ENCODE data around the gene ZCCHC8.
"Not testable (repeated sequence)": the region's sequence is repeated elsewhere in the genome, so short reads cannot be mapped to it uniquely, and the experiment has no call there.

DNA sequence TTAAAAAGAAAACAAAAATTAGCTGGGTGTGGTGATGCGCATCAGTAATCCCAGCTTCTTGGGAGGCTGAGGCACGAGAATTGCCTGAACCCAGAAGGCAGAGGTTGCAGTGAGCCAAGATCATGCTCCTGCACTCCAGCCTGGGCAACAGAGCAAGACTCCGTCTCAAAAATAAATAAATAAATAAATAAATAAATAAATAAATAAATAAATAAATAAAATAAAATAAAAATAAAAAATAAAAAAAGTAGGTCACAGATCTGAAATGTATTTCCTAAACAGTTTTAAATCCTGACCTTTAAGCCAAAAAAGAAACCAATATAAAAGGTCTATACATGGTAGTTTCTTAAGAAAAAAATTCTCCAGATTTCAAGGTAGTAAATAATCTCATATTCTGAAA, 12.3 kb upstream of the ZCCHC8 start:
- TF ChIP-seq, protein P1, sequence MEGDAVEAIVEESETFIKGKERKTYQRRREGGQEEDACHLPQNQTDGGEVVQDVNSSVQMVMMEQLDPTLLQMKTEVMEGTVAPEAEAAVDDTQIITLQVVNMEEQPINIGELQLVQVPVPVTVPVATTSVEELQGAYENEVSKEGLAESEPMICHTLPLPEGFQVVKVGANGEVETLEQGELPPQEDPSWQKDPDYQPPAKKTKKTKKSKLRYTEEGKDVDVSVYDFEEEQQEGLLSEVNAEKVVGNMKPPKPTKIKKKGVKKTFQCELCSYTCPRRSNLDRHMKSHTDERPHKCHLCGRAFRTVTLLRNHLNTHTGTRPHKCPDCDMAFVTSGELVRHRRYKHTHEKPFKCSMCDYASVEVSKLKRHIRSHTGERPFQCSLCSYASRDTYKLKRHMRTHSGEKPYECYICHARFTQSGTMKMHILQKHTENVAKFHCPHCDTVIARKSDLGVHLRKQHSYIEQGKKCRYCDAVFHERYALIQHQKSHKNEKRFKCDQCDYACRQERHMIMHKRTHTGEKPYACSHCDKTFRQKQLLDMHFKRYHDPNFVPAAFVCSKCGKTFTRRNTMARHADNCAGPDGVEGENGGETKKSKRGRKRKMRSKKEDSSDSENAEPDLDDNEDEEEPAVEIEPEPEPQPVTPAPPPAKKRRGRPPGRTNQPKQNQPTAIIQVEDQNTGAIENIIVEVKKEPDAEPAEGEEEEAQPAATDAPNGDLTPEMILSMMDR (IDR thresholded peaks at IDR 0.05) = not testable (repeated sequence)
- not testable (repeated sequence) for TF ChIP-seq ZFX (IDR thresholded peaks at IDR 0.05; ENCODE audit: borderline replicate concordance)
